Hematopoietic multipotent progenitor cell treated with erythropoietin and hydrocortisone succinate and interleukin-3 and kit ligand, for 4 days (in vitro differentiated cells): ENCODE results near the gene ADGRG7.
A peak's percentile ranks its signal among the peaks of the same experiment; 100 is the strongest.
"Not testable (repeated sequence)": the region's sequence is repeated elsewhere in the genome, so short reads cannot be mapped to it uniquely, and the experiment has no call there.

Experiments used
- DNase-seq: peaks from one replicate; pipeline ENCODE4 v3.0.0-alpha.2; 2015

ADGRG7 gene

GRCh38 chr3:100647171-100647570, 37.8 kb downstream of the ADGRG7 start:
- no peak for DNase-seq

GRCh38 chr3:100647657-100648056, 38.3 kb downstream of the ADGRG7 start:
- no peak for DNase-seq

DNA sequence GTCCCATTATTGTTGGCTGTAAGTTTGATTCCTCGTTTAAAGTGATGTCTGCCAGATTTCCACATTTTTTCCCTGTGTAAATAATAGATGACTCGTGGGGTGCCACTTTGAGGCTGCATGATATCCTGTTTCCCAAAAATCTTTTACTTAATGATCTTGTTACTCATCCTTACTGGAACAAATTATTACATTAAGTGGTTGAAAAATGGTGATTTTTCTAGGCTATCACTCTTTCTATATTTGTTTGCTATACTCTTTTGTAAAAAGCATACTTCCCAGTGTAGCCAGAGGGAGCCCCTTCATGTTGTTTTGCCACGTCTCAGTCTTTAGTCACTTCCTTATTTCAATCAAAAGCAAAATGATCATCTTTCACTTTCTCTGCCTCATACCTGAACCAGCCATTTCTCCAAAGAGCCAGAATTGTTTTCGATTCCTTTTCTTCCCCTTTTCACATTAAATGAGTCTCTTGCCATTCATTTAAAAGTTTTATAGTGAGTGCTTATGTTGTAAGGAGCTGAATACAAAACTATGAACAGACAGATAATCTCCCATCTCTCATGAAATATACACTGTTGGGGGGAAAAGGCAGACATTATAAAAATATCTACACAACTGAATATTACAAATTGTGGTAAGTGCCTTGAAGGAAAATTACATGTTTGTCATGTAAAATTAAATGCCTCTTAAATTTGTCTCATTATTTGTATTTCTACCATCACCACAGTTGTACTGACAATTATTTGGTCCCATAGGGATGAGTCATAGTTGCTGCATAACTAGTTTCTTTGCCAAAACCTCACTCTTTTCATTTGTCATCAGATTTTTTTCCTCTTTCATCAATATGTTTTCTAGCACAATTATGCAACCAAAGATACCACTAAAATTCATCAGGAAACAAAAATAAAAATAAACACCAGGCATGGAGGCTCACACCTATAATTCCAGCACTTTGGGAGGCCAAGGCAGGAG, 41.5 kb downstream of the ADGRG7 start:
- DNase-seq: peak; percentile 78

GRCh38 chr3:100653604-100654294, 44.3 kb downstream of the ADGRG7 start:
- DNase-seq: no peak

- no peak for DNase-seq
Measured at GRCh38 chr3:100656945-100657344, 47.5 kb downstream of the ADGRG7 start.

DNA sequence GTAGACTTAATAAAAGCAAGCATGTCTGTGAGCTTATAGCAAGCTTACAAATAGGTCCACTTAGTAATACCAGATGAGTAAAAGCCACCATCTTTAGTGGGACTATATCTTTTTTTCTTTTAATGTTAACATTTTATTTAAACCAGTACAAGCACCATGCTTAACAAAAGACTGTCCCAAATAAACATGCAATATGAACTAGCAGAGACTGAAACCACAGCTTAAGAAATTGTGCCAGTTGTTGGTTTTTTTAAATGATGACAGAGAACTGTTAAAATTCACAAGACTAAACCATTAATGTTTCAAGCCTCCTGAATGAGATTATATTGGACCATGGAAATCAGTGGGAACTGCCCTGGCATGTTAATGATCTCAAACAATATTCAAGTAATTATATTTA, 51.9 kb downstream of the ADGRG7 start:
- DNase-seq: not testable (repeated sequence)

DNA sequence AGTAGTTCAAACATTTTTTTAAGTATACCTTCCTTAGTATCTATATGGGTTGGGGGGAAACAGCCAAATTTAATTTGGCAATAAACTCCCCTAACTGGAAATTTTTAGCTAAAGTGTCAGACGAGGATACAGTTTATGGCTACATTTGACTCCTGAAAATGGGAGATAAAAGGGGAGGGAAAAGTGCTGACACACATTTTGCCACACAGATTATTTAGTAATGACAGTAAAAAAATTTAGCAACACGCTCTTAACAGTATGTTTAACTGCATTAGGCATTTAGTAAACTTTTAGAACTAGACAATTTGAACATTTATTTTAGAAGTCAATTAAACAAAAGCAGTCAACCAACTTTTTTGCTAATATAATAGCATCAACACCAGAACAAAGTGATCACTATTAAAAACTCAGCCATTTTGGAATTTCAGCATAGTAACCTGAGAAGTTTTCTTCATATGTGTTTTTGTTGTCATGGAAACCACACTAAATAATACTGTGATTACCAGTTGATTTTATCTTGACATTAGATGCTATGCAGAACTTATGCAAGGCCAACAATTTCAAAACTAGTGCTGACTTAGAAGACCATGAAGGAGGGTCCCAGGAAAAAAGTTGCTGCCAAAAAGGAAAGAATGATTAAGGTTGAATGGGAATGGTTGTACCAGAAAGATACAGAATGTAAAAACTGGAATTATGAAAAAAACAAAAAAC, 52.9 kb downstream of the ADGRG7 start:
- DNase-seq: peak; percentile 43

DNA sequence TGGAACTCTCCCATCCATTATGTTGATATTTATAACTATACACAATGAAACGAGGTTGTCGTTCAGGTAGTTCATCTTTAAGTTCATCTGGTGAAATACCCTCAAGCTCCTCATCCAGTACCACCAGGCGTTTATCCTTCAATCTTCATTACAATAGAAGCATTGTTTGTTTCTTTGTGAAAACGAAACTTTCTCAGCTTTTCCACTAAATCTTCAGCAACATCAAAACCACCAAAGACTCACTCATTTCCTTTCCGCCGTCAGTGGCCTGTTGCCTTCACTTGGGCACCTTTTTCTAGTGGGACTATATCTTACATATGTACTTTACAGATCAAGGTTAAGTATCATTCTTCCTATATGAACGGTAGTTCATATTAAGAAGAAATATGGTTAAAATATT, 55.8 kb downstream of the ADGRG7 start:
- DNase-seq: peak; percentile 48

GRCh38 chr3:100666699-100667098, 57.3 kb downstream of the ADGRG7 start:
- not testable (repeated sequence) for DNase-seq

DNA sequence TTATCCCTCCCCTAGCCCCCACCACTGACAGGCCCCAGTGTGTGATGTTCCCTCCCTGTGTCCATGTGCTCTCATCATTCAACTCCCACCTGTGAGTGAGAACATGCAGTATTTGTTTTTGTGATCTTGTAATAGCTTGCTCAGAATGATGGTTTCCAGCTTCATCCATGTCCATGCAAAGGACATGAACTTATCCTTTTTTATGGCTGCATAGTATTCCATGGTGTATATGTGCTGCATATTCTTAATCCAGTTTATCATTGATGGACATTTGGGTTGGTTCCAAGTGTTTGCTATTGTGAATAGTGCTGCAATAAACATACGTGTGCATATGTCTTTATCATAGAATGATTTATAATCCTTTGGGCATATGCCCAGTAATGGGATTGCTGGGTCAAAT, 57.9 kb downstream of the ADGRG7 start:
- not testable (repeated sequence) for DNase-seq

- not testable (repeated sequence) for DNase-seq
Measured at GRCh38 chr3:100670995-100671394, 61.6 kb downstream of the ADGRG7 start.

- DNase-seq: no peak
Measured at GRCh38 chr3:100681496-100681895, 72.1 kb downstream of the ADGRG7 start.

- no peak for DNase-seq
Measured at GRCh38 chr3:100682056-100682853, 72.9 kb downstream of the ADGRG7 start.

DNA sequence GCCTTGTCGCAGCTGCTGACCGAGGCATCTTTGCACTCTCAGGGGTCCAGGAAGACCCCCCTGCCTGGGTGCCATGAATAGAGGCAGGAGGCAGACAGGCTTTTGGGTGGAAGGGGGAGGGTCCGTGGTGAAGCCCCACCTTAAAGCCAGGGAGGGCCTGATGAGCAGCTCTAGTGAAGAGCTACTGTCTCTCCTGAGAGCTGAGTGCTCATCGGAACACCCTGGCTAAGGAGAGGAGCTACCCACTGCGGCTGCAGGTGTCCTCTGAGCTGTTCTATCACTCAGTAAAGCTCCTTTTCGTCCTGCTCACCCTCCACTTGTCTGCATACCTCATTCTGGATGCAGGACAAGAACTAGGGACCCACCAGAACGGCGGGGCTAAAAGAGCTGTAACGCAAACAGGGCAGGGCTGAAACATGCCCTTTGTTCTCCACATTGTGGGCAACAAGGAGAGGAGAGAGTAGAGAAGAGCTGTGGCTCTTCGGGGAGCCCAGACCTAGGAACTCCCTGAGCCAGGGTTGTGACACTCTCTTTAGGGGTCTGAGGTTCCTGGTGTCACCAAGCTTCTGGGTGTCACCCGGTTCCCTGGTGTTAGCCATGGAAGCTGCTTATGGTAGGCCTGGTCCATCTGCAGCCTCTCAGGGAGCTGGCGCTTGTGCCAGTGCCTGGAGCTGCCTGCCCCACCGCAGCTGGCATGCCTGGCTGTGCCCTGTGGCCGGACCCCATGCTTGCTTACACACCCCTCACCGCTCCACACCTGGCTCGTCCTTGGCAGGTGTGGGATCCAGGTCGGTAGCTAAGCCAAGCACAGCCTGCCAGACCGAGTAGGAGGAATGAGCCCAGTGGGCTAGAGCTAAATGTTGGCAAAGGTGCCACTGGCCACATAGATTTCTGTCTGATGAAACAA, 73.7 kb downstream of the ADGRG7 start:
- no peak for DNase-seq

- no peak for DNase-seq
Measured at GRCh38 chr3:100693225-100693624, 83.8 kb downstream of the ADGRG7 start.

- no peak for DNase-seq
Measured at GRCh38 chr3:100695696-100696095, 86.3 kb downstream of the ADGRG7 start.

DNA sequence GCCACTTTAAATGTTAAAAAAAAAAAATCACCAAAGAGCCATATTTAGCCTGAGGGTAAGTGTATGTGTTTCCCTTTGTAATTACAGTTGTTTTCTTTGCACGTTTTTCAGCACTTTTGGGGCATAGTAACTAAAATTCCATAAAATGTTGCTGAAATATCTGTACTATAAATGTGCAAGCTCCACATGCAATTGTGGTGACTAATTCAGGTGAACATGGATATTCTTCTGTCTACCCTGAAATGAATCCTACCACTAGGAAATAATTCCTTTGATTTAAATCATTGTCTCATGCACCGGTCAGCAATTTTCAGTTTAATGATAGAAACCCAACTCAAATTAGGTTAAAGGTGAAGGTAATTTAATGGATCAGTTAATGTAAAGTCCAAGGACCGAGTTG, 86.8 kb downstream of the ADGRG7 start:
- DNase-seq: no peak

GRCh38 chr3:100697172-100697571, 87.8 kb downstream of the ADGRG7 start:
- DNase-seq: no peak

GRCh38 chr3:100697723-100698285, 88.4 kb downstream of the ADGRG7 start:
- no peak for DNase-seq

DNA sequence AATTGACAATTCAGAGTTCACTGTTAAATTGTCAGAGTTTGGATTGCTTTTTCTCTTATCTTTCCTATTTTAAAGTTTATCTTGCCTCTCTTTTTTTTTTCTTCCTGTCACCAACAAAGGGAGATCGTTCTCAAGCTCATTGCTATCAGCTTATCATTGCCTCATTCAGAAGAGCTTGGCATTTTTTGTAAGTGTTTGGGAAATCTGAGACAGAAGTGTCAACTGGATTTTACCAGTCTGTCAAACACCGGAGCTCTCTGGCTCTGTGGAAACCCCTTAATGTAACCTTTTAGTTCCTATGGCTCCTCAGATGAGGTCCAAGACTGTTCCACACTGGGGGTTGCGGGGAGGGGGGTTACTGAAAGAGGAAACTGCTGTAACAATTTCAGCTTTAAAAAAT, 89.3 kb downstream of the ADGRG7 start:
- DNase-seq: no peak

DNA sequence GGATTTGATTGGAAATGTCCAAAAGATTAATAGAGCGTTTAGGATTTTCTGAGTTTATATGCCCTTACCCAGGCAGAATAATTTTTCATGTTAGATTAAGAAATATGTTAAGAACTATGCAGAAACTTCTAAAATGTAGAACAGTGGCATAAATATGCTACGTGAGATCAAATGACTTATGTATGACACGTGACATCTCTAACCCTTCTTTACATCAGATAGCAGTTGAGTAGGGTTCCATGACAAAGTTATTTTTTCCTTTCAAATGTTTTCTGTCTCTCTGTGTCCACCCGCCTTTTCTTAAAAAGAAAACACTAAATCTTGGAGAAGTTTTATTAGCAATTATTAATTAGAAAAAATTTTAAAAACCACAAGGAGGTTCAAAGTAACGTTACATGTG, 91.3 kb downstream of the ADGRG7 start:
- DNase-seq: no peak
